Ecto neural progenitor cell (in vitro differentiated cells): ENCODE data around the gene PDE4D.
"Not testable (repeated sequence)": the region's sequence is repeated elsewhere in the genome, so short reads cannot be mapped to it uniquely, and the experiment has no call there.

Experiments
- DNase-seq: peaks from one replicate; pipeline ENCODE4 v3.0.0-alpha.2; 2018; ENCODE audit warnings: low spot score

PDE4D gene

GRCh38 chr5:59703789-59704188 is 189.7 kb downstream of the PDE4D start:
- no peak for DNase-seq

GRCh38 chr5:59698207-59699178 is 195.0 kb downstream of the PDE4D start:
- DNase-seq, result no peak

GRCh38 chr5:59694411-59694810 is 199.1 kb downstream of the PDE4D start:
- DNase-seq, result no peak

- DNase-seq, result no peak
Observed at GRCh38 chr5:59693492-59694309, 199.8 kb downstream of the PDE4D start.

GRCh38 chr5:59685793-59686192 is 207.7 kb downstream of the PDE4D start:
- DNase-seq, result no peak

- no peak for DNase-seq
Observed at GRCh38 chr5:59685191-59685530, 208.4 kb downstream of the PDE4D start.

- no peak for DNase-seq
Observed at GRCh38 chr5:59684388-59685190, 208.9 kb downstream of the PDE4D start.

- no peak for DNase-seq
Observed at GRCh38 chr5:59683311-59683710, 210.2 kb downstream of the PDE4D start.

- no peak for DNase-seq
Observed at GRCh38 chr5:59682542-59682941, 211.0 kb downstream of the PDE4D start.

- DNase-seq, result no peak
Observed at GRCh38 chr5:59678943-59679342, 214.6 kb downstream of the PDE4D start.

- no peak for DNase-seq
Observed at GRCh38 chr5:59674763-59675162, 218.8 kb downstream of the PDE4D start.

GRCh38 chr5:59673438-59674058 is 220.0 kb downstream of the PDE4D start:
- DNase-seq, result no peak

GRCh38 chr5:59666440-59667068 is 227.0 kb downstream of the PDE4D start:
- no peak for DNase-seq

- not testable (repeated sequence) for DNase-seq
Observed at GRCh38 chr5:59665832-59666203, 227.7 kb downstream of the PDE4D start.

- no peak for DNase-seq
Observed at GRCh38 chr5:59665086-59665831, 228.3 kb downstream of the PDE4D start.

GRCh38 chr5:59661954-59662615 is 231.4 kb downstream of the PDE4D start:
- no peak for DNase-seq

GRCh38 chr5:59661311-59661710 is 232.2 kb downstream of the PDE4D start:
- no peak for DNase-seq

GRCh38 chr5:59660737-59661136 is 232.8 kb downstream of the PDE4D start:
- no peak for DNase-seq

- DNase-seq, result no peak
Observed at GRCh38 chr5:59656351-59657254, 236.9 kb downstream of the PDE4D start.
